Left hindlimb (tissue), 1 donor: ENCODE measurements around the gene APOA1.
"Not testable (repeated sequence)": the region's sequence is repeated elsewhere in the genome, so short reads cannot be mapped to it uniquely, and the experiment has no call there.

Experiments used
- DNase-seq: peaks from one replicate; pipeline ENCODE4 v3.0.0-alpha.2; 2018

APOA1 gene

GRCh38 chr11:116811194-116811593 is 26.2 kb downstream of the APOA1 start:
- no peak for DNase-seq

- DNase-seq: no peak
Observed at GRCh38 chr11:116808262-116809175, 28.9 kb downstream of the APOA1 start.

GRCh38 chr11:116807601-116808261 is 29.7 kb downstream of the APOA1 start:
- no peak for DNase-seq

- DNase-seq: no peak
Observed at GRCh38 chr11:116804001-116804400, 33.4 kb downstream of the APOA1 start.

GRCh38 chr11:116801662-116802061 is 35.8 kb downstream of the APOA1 start:
- DNase-seq: not testable (repeated sequence)

GRCh38 chr11:116800610-116801009 is 36.8 kb downstream of the APOA1 start:
- no peak for DNase-seq

GRCh38 chr11:116798368-116798767 is 39.1 kb downstream of the APOA1 start:
- no peak for DNase-seq

GRCh38 chr11:116797816-116798215 is 39.6 kb downstream of the APOA1 start:
- DNase-seq: no peak

GRCh38 chr11:116796548-116796947 is 40.9 kb downstream of the APOA1 start:
- DNase-seq: no peak

GRCh38 chr11:116794851-116795250 is 42.6 kb downstream of the APOA1 start:
- DNase-seq: no peak

GRCh38 chr11:116793772-116794097 is 43.7 kb downstream of the APOA1 start:
- no peak for DNase-seq

- DNase-seq: no peak
Observed at GRCh38 chr11:116792869-116793771, 44.3 kb downstream of the APOA1 start.

GRCh38 chr11:116792144-116792868 is 45.1 kb downstream of the APOA1 start:
- DNase-seq: no peak

GRCh38 chr11:116791813-116792143 is 45.6 kb downstream of the APOA1 start, which contains the start of gene APOA5:
Gene APOA5 (minus strand): TSS chr11:116791879. CDS start chr11:116791860, 19 bp downstream.
- DNase-seq: no peak

GRCh38 chr11:116791002-116791812 is 46.2 kb downstream of the APOA1 start:
- peak; percentile 75 for DNase-seq

GRCh38 chr11:116790167-116791001 is 47.0 kb downstream of the APOA1 start:
- DNase-seq: no peak

- DNase-seq: no peak
Observed at GRCh38 chr11:116788975-116789374, 48.4 kb downstream of the APOA1 start.

- no peak for DNase-seq
Observed at GRCh38 chr11:116788534-116788933, 48.9 kb downstream of the APOA1 start.

- peak; percentile 90 for DNase-seq
Observed at GRCh38 chr11:116787786-116788486, 49.5 kb downstream of the APOA1 start, which contains the start of gene ZPR1. Gene ZPR1 (minus strand): TSS chr11:116788023. CDS start chr11:116787990, 33 bp downstream.

GRCh38 chr11:116787436-116787785 is 50.0 kb downstream of the APOA1 start:
- no peak for DNase-seq
